Suppressor macrophage treated with lipopolysaccharide for 4 hours (primary cell): ENCODE data around the gene HOMEZ.
"Not testable (repeated sequence)": the region's sequence is repeated elsewhere in the genome, so short reads cannot be mapped to it uniquely, and the experiment has no call there.

Experiments used
- DNase-seq: peaks from one replicate; pipeline ENCODE4 v3.0.0-alpha.2; 2020

HOMEZ gene

GRCh38 chr14:23286020-23286901, at the start of gene HOMEZ:
Gene HOMEZ (minus strand): TSS chr14:23286132. CDS start chr14:23285952, 180 bp downstream.
- peak; percentile 98 for DNase-seq

- no peak for DNase-seq
These were observed 49.7 kb upstream of the HOMEZ start for GRCh38 chr14:23335623-23336022.

GRCh38 chr14:23327947-23328744, 42.2 kb upstream of the HOMEZ start:
- peak; percentile 78 for DNase-seq

GRCh38 chr14:23326491-23327332, 40.8 kb upstream of the HOMEZ start:
- DNase-seq, result no peak

- DNase-seq, result not testable (repeated sequence)
These were observed 39.8 kb upstream of the HOMEZ start for GRCh38 chr14:23325746-23326145.

GRCh38 chr14:23324993-23325392, 39.1 kb upstream of the HOMEZ start:
- DNase-seq, result no peak

GRCh38 chr14:23324455-23324846, 38.5 kb upstream of the HOMEZ start:
- no peak for DNase-seq

GRCh38 chr14:23323838-23324454, 38.0 kb upstream of the HOMEZ start:
- DNase-seq, result no peak

- peak; percentile 14 for DNase-seq
These were observed 36.9 kb upstream of the HOMEZ start for GRCh38 chr14:23322568-23323517.

- DNase-seq, result peak; percentile 44
These were observed 35.9 kb upstream of the HOMEZ start for GRCh38 chr14:23321572-23322547.

GRCh38 chr14:23320584-23321571, 34.9 kb upstream of the HOMEZ start, which contains the start of gene PABPN1:
Gene PABPN1 (plus strand): TSS chr14:23321457. CDS start chr14:23321470, 13 bp downstream.
- DNase-seq, result peak; percentile 100

- DNase-seq, result no peak
These were observed 34.0 kb upstream of the HOMEZ start for GRCh38 chr14:23319746-23320583.

GRCh38 chr14:23316300-23316699, 30.4 kb upstream of the HOMEZ start:
- no peak for DNase-seq

- no peak for DNase-seq
These were observed 24.6 kb upstream of the HOMEZ start for GRCh38 chr14:23310546-23310945.

GRCh38 chr14:23308721-23309445, 23.0 kb upstream of the HOMEZ start:
- DNase-seq, result no peak

- DNase-seq, result peak; percentile 37
These were observed 22.0 kb upstream of the HOMEZ start for GRCh38 chr14:23307687-23308644.
